CD4-positive, alpha-beta T cell (primary cell): ENCODE measurements around the gene WNT9A. TPM values are rescaled to one million over a fixed set of nuclear protein-coding genes. Genes with fewer than 3 reads are reported as not detected.
A peak's percentile ranks its signal among the peaks of the same experiment; 100 is the strongest.

ENCODE experiments used
- ATAC-seq: fragments of 200-7000 bp; cut with Tn5 transposase; one replicate; pipeline ENCODE4 v1.10.0; 2022; ENCODE audit warnings: mild to moderate bottlenecking; ENCODE audit not compliant: poor library complexity
- CTCF ChIA-PET: fragments of 350-600 bp; sonication (Branson Sonifier 250); formaldehyde crosslinking; loops from one replicate; lab custom pipeline; 2021; ENCODE audit warnings: antibody characterized with exemption, inconsistent platforms; lab: Charles Lee
- POLR2A ChIA-PET: fragments of 350-600 bp; sonication (Branson Sonifier 250); formaldehyde crosslinking; loops from one replicate; lab custom pipeline; 2021; ENCODE audit warnings: antibody characterized with exemption, inconsistent platforms; lab: Charles Lee
- DNase-seq, 14 experiments: peaks; one replicate each; pipeline ENCODE4 v3.0.0-alpha.2; 2013 to 2020; ENCODE audit warnings: mixed read lengths in 2 of 14
- H3K27ac ChIP-seq, 2 donors: one replicate each; pipeline versions ENCODE4 v1.5.1 to v1.7.0; 2013; ENCODE audit warnings: low read length in 2 of 2, low read depth in 1 of 2, mild to moderate bottlenecking in 1 of 2
- H3K27me3 ChIP-seq, 2 experiments: 1 replicate in 1 of 2; 2 replicates in 1 of 2; pipeline versions ENCODE4 v1.6.1 to v1.7.0; 2013; ENCODE audit warnings: low read length in 2 of 2, control low read depth in 1 of 2, mild to moderate bottlenecking in 1 of 2, moderate library complexity in 1 of 2; ENCODE audit not compliant: insufficient read depth in 2 of 2, control insufficient read depth in 1 of 2
- H3K36me3 ChIP-seq: one replicate; pipeline ENCODE4 v1.6.1; 2013; ENCODE audit warnings: low read length, control low read depth; ENCODE audit not compliant: insufficient read depth
- H3K4me1 ChIP-seq: one replicate; pipeline ENCODE4 v1.6.1; 2013; ENCODE audit warnings: low read length, control low read depth; ENCODE audit not compliant: insufficient read depth
- H3K4me3 ChIP-seq: one replicate; pipeline ENCODE4 v1.5.1; 2013; ENCODE audit warnings: mild to moderate bottlenecking, low read length, moderate library complexity
- H3K9me3 ChIP-seq, 2 experiments: 1 replicate in 1 of 2; 2 replicates in 1 of 2; pipeline versions ENCODE4 v1.6.1 to v1.7.0; 2013; ENCODE audit warnings: low read length in 2 of 2, mild to moderate bottlenecking in 2 of 2, control low read depth in 1 of 2, moderate library complexity in 1 of 2; ENCODE audit not compliant: control insufficient read depth in 1 of 2, insufficient read depth in 1 of 2
- H3K27ac Mint-ChIP-seq: one replicate; pipeline ENCODE4 v1.8.0; 2020; ENCODE audit warnings: mixed read lengths
- H3K27me3 Mint-ChIP-seq: one replicate; pipeline ENCODE4 v1.8.0; 2021; ENCODE audit warnings: mixed read lengths
- H3K36me3 Mint-ChIP-seq: one replicate; pipeline ENCODE4 v1.8.0; 2021; ENCODE audit warnings: low read depth, mixed read lengths
- H3K4me1 Mint-ChIP-seq: one replicate; pipeline ENCODE4 v1.8.0; 2021; ENCODE audit warnings: low read depth, mixed read lengths
- H3K4me3 Mint-ChIP-seq: one replicate; pipeline ENCODE4 v1.8.0; 2020; ENCODE audit warnings: mild to moderate bottlenecking, mixed read lengths
- H3K9me3 Mint-ChIP-seq: one replicate; pipeline ENCODE4 v1.8.0; 2020; ENCODE audit warnings: mixed read lengths
- CTCF ChIP-seq: fragments of 200-600 bp; IDR thresholded peaks from one replicate; pipeline ENCODE4 v1.8.0; 2022; ENCODE audit warnings: antibody characterized with exemption, mild to moderate bottlenecking
- intact Hi-C, 2 experiments: fragments of 100-400 bp; cut with DNase I in 1 of 2; cut with micrococcal nuclease in 1 of 2; formaldehyde crosslinking; loops; one replicate each; pipeline versions ENCODE4 v1.15.1 to v1.9.0; 2023 to 2025; cut with DNase I, micrococcal nuclease
- total RNA-seq, 174 experiments: library from RNA in 2 of 174; stranded (reverse) in 2 of 174; gene quantifications; one replicate each; pipeline ENCODE4 v1.2.3 and lab custom pipeline; 2021 to 2026

WNT9A gene
- total RNA-seq, 2 experiments from 2014 or later: not detected

- H3K4me1 Mint-ChIP-seq: no peaks in the 10 kb centered on the region
- H3K9me3 Mint-ChIP-seq: no peaks in the 10 kb centered on the region
- Histone ChIP-seq H3K9me3 (no peaks in the 10 kb centered on the region), H3K4me3 (no peak overlapping the region), H3K36me3 (no peaks in the 10 kb centered on the region), H3K27ac (no peak overlapping the region), H3K4me1 (peaks cover 8% of the 10 kb centered on the region), H3K27me3 (no peaks in the 10 kb centered on the region)
- H3K4me3 Mint-ChIP-seq: no peak overlapping the region
- intact Hi-C loops: no loop called here
- TF ChIP-seq CTCF: no peak
- CTCF ChIA-PET: no interaction called here
- H3K36me3 Mint-ChIP-seq: no peaks in the 10 kb centered on the region
- DNase-seq (no peak), ATAC-seq (no peak)
- POLR2A ChIA-PET: interaction anchor here (0.6 kb wide), 1 partner anchor 53 kb away, joined by 3 read pairs; no protein-coding TSS in a partner anchor
- no peak overlapping the region for H3K27ac Mint-ChIP-seq
- H3K27me3 Mint-ChIP-seq: no peaks in the 10 kb centered on the region
These were observed 46.4 kb downstream of the WNT9A start for GRCh38 chr1:227901239-227901905.

- no peak for TF ChIP-seq CTCF
- Histone ChIP-seq H3K4me3 (no peak overlapping the region), H3K27me3 (no peaks in the 10 kb centered on the region), H3K4me1 (peaks cover 8% of the 10 kb centered on the region), H3K36me3 (no peaks in the 10 kb centered on the region), H3K9me3 (no peaks in the 10 kb centered on the region), H3K27ac (no peak overlapping the region)
- H3K27me3 Mint-ChIP-seq: no peaks in the 10 kb centered on the region
- ChIA-PET POLR2A (no interaction called here), CTCF (no interaction called here)
- H3K36me3 Mint-ChIP-seq: no peaks in the 10 kb centered on the region
- H3K4me1 Mint-ChIP-seq: no peaks in the 10 kb centered on the region
- intact Hi-C loops: no loop called here
- ATAC-seq (no peak), DNase-seq (peak in 1 of 14 experiments; percentile 17)
- no peaks in the 10 kb centered on the region for H3K9me3 Mint-ChIP-seq
- H3K4me3 Mint-ChIP-seq: no peak overlapping the region
- no peak overlapping the region for H3K27ac Mint-ChIP-seq
These were observed 47.1 kb downstream of the WNT9A start for GRCh38 chr1:227900571-227901051.

GRCh38 chr1:227899820-227900449 lies 47.8 kb downstream of the WNT9A start:
- intact Hi-C loops: no loop called here
- DNase-seq (peak in 1 of 14 experiments; percentile 28), ATAC-seq (no peak)
- no peaks in the 10 kb centered on the region for H3K4me1 Mint-ChIP-seq
- no peaks in the 10 kb centered on the region for H3K36me3 Mint-ChIP-seq
- CTCF ChIA-PET: no interaction called here
- no peak for TF ChIP-seq CTCF
- POLR2A ChIA-PET: no interaction called here
- Histone ChIP-seq H3K4me3 (no peak overlapping the region), H3K4me1 (peaks cover 8% of the 10 kb centered on the region), H3K36me3 (no peaks in the 10 kb centered on the region), H3K27me3 (no peaks in the 10 kb centered on the region), H3K27ac (no peak overlapping the region), H3K9me3 (no peaks in the 10 kb centered on the region)
- H3K9me3 Mint-ChIP-seq: no peaks in the 10 kb centered on the region
- H3K27ac Mint-ChIP-seq: no peak overlapping the region
- H3K4me3 Mint-ChIP-seq: no peak overlapping the region
- no peaks in the 10 kb centered on the region for H3K27me3 Mint-ChIP-seq
